C1 segment of cervical spinal cord (tissue), 14 donors: ENCODE data around the gene CLDN6.
A peak's percentile ranks its signal among the peaks of the same experiment; 100 is the strongest.

Experiments used
- DNase-seq, 14 donors: peaks; one replicate each; lab custom pipeline; 2025; lab: John Stamatoyannopoulos, UW

CLDN6 gene

DNA sequence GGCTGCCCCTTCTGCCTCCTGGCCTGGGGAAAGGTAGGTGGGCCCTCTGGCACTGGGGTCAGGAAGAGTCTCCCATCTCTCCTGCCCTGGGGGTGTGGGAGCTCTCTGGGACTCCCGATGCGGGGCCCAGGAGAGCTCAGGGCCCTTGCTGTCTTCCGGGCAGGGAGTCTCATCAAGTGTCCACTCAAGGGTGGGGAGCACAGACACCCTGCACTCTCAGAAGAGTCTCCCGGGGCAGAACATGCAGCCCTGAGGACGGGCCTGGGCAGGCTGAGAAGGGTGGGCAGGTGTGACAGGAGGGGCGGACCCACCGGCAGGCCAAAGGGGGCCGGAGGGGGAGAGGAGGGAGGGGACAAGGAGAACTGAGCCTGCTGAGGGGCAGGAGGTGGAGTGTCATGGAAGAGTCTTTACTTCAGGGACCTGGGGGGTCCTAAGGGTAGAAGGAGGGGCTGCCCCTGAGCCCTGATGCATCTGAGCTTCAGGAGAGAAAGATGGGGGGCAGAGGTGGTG is 29.3 kb downstream of the CLDN6 start:
- DNase-seq = no peak

DNA sequence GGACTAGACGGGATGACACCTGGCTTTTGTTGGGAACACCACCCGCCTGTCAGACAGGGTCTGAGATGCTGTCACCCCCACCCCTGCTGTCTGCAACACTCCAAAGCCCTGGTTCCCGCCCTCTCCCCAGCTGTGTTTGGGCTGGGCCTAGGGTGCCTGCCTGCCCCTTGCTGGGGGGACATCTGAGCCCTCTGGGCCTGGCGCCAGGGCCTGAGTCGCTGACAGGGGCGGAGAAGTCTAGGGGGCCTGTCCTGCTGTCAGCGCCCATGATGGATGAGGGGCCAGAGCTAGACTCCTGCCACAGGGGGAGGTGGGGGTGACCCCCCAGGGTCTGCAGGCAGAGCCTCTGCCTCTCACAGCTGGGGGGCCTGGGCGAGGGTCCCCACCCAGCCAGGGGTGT is 30.1 kb downstream of the CLDN6 start:
- DNase-seq = no peak

DNA sequence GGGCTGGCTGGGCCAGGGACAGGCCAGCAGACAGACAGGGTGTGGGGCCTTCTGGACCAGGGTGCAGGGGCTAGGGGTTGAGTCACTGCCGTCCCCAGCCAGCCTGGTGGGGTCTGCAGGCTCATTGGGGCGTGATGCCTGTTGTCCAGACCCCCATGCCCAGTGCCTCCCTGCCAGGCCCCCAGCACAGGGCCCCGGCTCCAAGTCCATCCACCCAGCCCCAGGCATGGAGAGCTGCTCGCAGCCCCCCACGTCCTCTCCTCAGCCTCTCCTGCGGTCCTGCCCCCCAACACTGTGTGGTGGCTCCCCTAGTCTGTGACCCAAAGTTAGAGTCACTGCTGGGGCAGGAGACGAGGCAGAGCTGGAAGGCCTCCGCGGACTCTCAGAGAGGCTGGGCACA is 30.7 kb downstream of the CLDN6 start:
- no peak for DNase-seq

DNA sequence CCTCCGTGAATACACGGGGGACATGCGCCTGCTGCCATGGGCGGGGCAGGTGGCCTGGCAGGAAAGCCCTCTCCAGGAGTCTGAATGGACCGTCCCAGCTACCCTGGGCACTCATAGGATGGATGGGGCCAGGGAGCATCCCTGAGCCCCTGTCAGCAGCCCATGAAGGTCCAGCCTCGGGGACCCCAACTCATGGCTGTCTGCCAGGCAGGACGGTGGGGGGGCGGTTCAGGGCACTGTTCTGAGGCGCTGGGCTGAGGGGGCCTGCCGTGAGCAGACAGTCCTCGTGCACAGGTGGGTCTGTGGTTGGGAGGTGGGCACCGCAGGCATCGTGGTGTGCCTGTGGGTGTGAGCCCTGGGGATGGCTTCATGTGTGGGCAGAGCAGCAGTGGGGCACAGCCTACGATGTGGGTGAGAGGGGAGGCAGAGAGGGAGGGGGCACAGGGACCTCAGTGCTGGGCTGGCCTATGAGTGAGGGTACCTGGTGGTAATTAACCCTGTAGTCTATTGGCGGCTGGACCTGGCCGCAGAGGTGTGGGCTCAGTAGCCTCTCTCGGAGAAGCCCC is 31.3 kb downstream of the CLDN6 start:
- DNase-seq = no peak

DNA sequence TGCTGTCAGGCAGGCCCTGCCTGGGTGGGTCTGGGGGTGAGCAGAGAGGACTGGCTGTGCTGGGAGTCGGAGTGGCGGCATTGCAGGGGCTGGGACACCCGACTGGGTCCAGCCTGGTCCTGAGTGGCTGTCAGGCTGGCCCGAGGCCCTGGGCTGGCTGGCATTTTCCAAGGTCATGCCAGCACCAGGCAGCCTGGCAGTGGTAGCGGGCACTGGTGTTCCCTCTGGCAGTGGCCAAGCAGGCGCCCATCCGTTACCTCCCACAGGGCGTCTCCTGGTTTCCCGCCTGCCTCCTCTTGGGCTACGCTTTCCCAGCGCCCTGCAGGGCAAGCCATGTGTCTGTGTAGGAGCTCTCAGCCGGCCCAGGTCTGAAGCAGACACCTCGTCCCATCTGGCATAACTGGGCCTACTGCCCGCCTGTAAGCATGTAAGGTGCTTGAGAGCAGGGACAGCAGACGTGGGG is 32.1 kb downstream of the CLDN6 start:
- DNase-seq = peak in 5 of 14 donors; percentile 16 to 95 (median 29)

DNA sequence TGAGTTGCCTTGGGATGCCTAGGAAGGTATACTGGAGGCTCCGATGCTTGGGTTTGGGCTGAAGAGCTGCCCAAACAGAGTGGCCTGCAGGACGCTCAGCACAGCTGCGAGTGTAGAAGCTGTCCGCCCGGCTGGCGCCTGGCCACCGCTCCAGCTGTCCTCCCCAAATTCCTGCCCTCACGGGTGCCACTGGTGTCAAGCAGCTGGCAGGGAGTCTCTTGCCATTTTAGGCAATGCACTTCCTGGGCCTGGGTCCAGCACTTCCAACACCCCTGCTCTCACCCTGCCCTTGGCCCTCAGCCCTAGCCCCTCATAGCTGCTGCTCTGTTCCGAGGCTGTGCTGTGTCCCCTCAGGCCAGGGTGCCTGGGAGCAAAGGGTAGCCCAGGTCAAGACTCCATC is 32.5 kb downstream of the CLDN6 start:
- DNase-seq = peak in 1 of 14 donors; percentile 44

DNA sequence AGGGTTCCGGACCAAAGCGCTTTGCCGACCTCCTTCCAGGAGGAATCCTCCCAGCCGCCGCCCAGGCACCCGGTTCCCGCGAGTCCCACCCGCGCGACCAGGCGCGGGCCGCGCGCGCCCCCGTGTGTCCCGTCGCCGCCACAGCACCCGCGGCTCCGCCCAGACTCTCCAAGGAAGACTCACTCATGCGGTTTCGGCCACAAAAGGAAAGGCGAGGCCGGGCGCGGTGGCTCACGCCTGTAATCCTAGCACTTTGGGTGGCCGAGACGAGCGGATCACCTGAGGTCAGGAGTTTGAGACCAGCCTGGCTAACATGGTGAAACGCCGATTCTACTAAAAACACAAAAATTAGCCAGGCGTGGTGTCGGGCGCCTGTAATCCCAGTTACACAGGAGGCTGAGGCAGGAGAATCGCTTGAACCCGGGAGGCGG is 34.3 kb downstream of the CLDN6 start:
- DNase-seq = peak in 13 of 14 donors; percentile 30 to 80 (median 60)

DNA sequence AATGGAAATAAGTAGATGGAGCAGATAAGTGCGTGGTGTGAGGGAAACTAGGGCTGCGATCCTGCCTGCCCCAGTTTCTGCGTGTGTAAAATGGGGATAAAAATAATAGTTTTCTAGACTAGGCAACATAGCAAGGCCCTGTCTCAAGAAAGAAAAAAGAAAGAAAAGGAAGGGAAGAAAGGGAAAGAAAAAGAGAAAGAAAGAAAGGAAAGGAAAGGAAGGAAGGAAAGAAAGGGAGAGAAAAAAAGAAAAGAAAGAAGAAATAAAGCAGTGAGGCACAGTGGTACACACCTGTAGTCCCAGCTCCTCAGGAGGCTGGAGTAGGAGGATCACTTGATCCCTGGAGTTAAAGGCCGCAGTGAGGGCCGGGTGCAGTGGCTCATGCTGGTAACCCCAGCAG is 35.6 kb downstream of the CLDN6 start:
- no peak for DNase-seq

DNA sequence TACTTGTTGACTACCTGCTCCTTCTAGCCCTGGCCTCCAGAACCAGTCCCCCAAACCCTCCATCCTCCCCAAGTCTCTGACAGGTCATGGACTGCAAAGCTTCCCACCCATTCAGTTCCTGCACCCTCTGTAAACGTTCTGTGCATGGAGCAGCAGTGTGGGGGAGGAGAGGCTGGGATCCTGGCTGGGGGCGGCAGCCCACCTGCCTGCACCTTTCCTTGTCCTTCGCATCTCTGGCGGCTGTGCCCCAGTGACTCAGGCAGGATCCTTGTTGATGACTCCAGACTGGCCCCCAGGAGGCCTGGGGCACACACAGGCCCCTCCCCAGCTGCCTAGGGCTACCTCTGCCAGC is 36.1 kb downstream of the CLDN6 start:
- DNase-seq = no peak

DNA sequence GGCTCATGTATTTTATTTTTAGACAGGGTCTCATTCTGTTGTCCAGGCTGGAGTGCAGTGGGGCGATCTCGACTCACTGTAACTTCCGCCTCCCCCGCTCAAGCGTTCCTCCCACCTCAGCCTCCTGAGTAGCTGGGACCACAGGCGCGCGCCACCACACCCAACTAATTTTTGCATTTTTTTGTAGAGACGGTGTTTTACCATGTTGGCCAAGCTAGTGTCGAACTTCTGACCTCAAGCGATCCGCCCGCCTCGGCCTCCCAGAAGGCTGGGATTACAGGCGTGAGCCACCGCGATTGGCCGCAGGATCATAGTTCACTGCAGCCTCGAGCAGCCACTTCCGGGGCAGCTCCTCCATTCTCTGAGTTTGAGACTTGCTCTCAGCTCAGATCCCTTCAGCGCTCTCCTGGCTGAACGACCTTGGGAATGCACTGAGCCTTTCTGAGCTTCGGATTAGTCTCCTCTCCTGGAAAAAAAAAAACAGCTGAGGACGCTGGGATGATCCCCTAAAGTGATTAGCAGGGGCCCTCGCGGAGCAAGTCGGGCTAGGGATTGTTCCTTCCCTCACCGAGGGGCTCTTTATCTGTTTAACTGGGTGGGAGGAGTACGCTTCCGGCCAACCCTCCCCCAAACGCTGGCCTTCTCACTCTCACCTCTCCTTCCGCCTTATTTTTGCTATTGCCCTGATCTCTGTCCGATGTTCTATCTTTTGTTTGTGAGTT is 36.6 kb downstream of the CLDN6 start:
- no peak for DNase-seq

DNA sequence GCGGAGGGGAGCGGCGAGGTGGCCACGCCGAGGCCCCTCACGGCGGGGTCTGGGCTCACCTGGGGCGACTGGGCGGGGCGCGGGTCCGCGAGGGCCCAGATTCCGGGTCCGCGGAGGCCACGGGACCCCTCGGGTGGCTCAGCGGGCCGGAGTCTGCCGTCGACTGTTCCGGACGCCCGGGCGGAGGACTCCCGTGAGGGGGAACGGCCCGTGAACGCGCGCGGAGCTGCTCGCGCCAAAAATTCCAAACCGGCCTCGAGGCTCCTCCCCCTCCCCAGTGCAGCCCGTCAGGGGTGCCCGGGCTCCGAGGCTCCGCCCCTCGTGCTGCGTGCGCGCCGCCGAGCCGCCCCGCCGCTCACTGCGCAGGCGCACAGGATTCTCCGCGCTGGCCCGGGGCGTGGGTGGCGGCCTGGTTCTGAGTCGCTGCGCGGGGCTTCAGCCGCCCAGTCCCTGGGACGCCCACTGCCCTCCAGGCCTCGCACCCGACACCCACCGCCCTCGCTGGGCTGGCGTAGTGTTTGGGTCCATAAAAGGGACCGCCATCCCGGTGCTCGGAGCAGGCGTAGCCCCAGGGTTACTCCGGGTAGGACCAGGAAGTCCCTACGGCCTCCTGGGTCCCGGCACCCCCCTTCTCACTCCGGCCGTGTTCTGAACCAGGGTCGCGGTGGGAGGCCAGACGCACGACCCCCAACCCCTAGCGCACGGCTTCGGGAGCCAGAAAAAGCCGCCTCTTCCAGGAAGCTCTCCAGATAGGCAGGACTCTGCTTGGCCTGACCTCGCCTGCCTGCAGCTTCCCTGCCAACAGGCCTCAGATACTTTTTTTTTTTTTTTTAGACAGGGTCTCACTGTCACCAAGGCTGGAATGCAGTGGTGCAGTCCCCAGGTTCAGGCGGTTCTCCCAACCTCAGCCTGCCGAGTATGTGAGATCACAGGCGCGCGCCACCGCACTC is 37.5 kb downstream of the CLDN6 start, which contains the start of gene PKMYT1:
PKMYT1 (minus strand) TSS at position 220 of the 950 bp plus-strand sequence. CDS start 789 bp downstream, outside the sequence.
- peak; percentile 21 to 93 (median 82) for DNase-seq

DNA sequence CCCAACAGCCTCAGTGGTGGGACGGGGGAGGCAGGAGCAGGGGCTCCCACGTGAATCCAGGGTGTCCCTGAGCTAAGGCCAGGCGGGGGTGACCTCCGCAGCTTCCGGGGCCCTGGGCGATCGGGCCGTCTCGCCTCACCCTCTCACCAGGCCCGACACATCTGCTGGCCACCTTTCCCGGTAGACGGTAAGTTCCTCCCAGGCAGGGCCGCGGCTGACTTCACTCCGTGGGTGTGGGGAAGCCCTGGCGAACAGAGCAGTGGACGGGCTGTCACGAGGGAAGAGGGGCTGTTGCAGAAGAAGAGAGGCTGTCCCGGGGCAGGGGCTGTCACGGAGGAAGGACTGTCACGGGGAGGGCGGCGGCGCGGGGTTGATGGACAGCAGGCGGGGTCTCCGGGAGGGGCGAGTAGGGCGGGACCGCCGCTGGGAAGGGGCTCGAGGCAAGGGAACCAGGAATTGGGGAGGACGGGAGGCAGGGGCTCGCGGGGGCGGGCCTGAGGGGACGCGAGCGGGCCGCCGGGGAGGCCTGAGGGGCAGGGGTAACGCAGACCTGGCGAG is 38.2 kb downstream of the CLDN6 start:
- no peak for DNase-seq

DNA sequence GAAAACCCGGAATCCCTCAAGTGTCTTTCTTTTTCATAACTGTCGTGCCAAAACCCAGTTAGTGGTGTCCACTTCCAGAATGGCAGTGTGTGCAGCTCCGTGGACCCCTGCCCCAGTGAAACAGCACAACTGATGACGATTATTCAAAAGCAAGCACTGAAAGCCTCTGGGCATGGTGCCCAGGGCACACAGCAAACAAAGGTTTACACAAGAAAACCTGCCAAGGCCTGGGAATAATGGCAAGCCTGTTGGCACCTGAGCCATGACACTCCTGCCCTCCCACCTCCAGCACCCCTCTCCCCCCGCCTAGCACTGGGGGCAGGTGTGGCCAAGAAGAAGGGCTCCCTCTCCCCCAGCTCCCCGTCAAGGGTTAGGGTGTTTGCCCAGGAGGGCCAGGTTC is 40.5 kb downstream of the CLDN6 start:
- peak in 3 of 14 donors; percentile 8 to 17 (median 10) for DNase-seq

DNA sequence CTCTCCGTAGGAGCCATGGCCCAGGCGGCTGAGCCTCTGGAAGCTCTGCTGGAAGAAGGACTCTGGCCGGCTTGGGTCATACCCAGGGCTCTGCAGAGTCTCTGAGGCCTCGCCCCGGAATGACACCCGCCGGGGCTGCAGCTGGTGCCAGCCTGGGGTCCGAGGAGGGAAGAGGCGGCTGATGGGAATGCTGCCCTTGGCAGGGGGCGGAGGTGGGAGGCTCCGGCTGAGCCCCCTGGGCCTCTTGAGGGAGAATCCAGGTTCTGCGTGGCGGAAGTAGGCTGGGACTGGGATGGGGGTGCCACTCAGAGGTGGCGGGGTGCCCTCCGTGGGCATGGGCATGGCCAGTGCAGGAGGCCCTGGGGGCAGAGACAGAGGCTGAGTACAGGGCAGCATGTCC is 41.3 kb downstream of the CLDN6 start:
- no peak for DNase-seq

DNA sequence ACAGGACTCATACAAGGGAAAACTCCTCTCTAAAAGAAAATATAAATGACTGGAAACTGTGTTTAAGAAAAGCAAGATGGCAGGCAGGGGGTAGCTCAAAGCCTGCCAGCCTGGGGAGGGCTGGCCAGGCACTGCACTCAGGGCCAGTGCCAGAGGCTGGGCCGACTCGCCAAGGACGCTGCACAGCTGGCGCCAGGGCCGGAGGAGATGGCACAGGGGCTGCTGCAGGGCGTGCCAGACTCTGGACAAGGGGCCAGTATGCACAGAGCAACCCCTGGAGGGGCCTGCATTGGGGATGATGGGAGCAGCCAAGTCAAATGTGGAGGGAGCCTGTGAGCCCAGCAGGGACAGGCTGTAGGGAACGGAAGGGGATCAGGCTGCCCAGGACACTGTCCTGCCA is 41.8 kb downstream of the CLDN6 start:
- peak in 4 of 14 donors; percentile 5 to 64 (median 12) for DNase-seq

DNA sequence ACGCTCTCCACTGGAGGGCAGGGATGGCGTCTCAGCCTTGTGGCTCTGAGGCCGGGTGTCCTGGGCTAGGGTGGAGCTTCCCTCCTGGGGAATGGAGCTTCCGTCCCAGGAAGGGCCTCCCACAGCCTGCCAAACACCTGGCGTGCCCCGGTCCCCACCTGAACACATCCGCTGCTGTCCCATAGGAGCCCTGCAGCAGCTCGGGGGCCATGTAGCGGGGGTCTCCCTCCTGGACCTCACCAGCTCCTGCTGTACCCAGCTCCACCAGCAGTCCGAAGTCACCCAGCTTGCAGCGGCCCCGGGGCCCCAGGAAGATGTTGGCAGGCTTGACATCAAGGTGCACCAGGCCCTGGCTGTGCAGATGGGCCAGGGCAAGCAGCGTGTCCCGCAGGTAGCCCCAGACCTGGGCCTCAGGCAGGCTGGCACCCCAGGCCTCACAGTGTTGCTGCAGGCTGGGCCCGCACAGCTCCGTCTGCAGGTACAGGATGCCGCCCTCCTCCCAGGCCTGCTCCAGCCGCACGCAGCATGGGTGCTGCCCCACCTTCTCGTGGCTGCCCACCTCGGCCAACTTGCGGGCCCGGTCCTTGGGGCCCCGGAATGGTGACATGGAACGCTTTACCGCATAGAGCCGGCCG is 42.7 kb downstream of the CLDN6 start:
- no peak for DNase-seq

DNA sequence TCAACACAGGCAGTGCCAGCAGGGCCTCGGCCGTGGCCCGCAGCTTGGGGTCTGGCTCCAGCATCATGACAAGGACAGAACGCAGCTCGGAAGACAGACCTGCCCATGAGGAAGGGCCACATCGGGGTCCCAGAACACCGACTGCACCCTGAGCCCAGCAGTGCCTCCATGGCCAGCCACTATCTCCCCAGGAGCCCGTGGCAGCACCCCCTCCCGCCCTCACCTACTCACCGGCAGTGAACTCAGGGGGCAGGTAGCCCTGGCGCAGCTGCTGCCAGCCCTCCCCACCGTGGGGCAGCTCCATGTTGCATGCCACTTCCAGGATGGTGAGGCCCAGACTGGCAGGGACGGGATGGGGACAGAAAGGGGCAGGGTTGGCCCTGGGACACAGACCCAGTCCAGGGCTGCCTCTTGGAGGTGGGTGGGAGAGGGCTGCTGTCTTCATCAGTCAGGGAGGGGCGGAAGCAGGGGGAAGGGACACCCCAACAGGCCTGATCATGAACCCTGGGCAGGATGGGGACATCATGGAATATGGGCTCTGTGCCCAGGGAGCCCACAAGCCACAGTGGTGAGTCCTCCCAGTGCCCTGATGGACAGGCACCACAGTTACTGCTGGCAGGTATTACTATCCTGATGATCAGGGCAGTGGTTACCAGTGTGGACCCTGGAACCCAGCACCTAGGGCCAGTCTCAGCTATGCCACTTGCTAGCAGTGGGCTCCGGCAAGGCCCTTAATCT is 43.5 kb downstream of the CLDN6 start:
- no peak for DNase-seq

DNA sequence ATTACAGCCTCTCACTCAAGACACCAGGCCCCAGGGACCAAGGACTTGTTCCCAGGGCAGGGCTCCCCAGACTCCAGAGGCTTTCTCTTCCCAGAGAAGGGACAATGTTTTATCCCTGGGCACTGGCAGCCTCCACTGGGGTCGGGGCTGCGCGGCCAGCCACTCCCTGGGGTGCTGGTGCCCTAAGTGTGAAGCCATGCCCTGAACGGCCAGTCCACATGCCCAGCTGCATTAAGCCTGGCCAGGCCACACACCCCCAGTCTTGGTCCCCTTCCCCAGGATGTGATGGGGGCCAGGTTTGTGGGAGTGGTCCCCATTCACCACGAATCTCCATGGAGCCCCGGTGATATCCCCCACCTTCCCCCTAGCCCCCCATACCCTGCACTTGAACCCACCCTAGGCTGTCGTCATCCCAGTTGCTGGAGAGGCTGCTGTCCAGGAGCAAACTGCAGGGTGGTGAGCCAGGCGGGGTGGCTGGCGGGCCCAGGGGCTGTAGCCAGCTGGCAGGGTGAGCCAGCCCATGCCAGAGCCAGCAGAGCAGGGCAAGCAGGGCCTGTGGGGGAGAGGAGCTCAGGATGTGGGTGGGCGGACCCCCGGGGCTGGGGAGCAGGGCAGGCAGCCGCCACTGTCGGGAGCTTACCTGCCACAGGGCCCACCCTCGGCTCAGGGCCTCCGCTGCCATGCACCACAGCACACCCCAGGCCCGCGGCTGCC is 44.2 kb downstream of the CLDN6 start:
- DNase-seq = peak in 6 of 14 donors; percentile 20 to 54 (median 35)

DNA sequence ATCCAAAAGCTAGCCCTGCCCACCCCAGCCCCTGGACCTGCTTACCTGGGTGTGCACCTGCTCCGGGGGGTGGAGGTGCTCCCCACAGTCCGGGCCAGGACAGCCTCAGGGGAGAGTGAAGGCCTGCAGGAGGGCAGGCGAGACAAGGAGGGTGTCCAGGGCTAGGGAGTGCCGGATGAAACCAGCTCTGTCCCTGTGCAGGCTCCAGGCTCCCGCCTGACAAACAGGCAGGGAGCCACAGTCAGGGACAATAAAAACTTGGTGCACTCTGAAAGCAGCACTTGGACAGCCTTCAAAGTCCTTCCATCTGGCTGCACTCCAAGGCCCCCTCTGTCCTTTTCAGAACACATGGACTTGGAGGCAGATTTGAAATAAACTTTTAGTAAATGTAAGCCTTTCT is 44.9 kb downstream of the CLDN6 start:
- peak in 10 of 14 donors; percentile 15 to 69 (median 40) for DNase-seq
